WI38 (cell line): Measurements from ENCODE around the gene PRKAR1B.

Experiments
- H3K4me3 ChIP-seq: 2 replicates; pipeline ENCODE4 v1.5.1; 2011; ENCODE audit warnings: low read depth, mild to moderate bottlenecking, control low read depth, low read length
- CTCF ChIP-seq: IDR thresholded peaks from 2 replicates; pipeline ENCODE4 v1.5.1; 2012; ENCODE audit warnings: low read depth, mild to moderate bottlenecking, control low read depth, low read length

Gene PRKAR1B

GRCh38 chr7:575425-576366 lies 151.4 kb downstream of the PRKAR1B start:
- H3K4me3 ChIP-seq: no peak overlapping the region
- no peak for TF ChIP-seq CTCF

GRCh38 chr7:574661-575395 lies 152.3 kb downstream of the PRKAR1B start:
- H3K4me3 ChIP-seq: no peak overlapping the region
- TF ChIP-seq CTCF: no peak

- H3K4me3 ChIP-seq: no peak overlapping the region
- TF ChIP-seq CTCF: no peak
Measured at GRCh38 chr7:573933-574381, 153.1 kb downstream of the PRKAR1B start.

GRCh38 chr7:573269-573932 lies 153.7 kb downstream of the PRKAR1B start:
- TF ChIP-seq CTCF: no peak
- no peak overlapping the region for H3K4me3 ChIP-seq

- no peak overlapping the region for H3K4me3 ChIP-seq
- no peak for TF ChIP-seq CTCF
Measured at GRCh38 chr7:572416-573268, 154.4 kb downstream of the PRKAR1B start.

GRCh38 chr7:571718-572415 lies 155.2 kb downstream of the PRKAR1B start:
- TF ChIP-seq CTCF: no peak

More at GRCh38 chr7:571718-572415, 155.2 kb downstream of the PRKAR1B start:
- no peak overlapping the region for H3K4me3 ChIP-seq
